SK-N-SH (cell line): ENCODE data around the gene SRD5A1.

ENCODE experiments used
- MEF2A ChIP-seq: IDR thresholded peaks from 2 replicates; pipeline ENCODE4 v1.4.0; 2012; ENCODE audit warnings: low read depth, borderline replicate concordance
- MXI1 ChIP-seq: IDR thresholded peaks from 2 replicates; pipeline ENCODE4 v1.6.1; 2012; ENCODE audit warnings: mild to moderate bottlenecking, low read depth, low read length, improper control_type of control experiment
- PBX3 ChIP-seq: IDR thresholded peaks from 2 replicates; pipeline ENCODE4; 2012
- POLR2AphosphoS5 ChIP-seq: IDR thresholded peaks from 2 replicates; pipeline ENCODE4 v1.6.1; 2012; ENCODE audit warnings: low read depth, low read length
- RAD21 ChIP-seq: IDR thresholded peaks from 2 replicates; pipeline ENCODE4 v1.6.1; 2012; ENCODE audit warnings: mild to moderate bottlenecking, low read length
- RCOR1 ChIP-seq: fragments of 150-350 bp; IDR thresholded peaks from 2 replicates; pipeline ENCODE4 v1.6.1; 2017; ENCODE audit warnings: antibody characterized with exemption, low read length
- TAF1 ChIP-seq: IDR thresholded peaks from 2 replicates; pipeline ENCODE4 v1.6.1; 2012; ENCODE audit warnings: low read depth, mild to moderate bottlenecking, low read length, moderate library complexity, borderline replicate concordance
- TCF12 ChIP-seq: IDR thresholded peaks from 2 replicates; pipeline ENCODE4 v1.4.0; 2012
- USF2 ChIP-seq: fragments of 150-350 bp; IDR thresholded peaks from 2 replicates; pipeline ENCODE4 v1.6.1; 2017; ENCODE audit warnings: antibody characterized with exemption, low read length, low read depth, borderline replicate concordance
- YY1 ChIP-seq: IDR thresholded peaks from 2 replicates; pipeline ENCODE4 v1.4.0; 2012; ENCODE audit warnings: low read depth, mild to moderate bottlenecking
- TF ChIP-seq, protein P1 (sequence below): fragments of 200-600 bp; sonication (generic); IDR thresholded peaks from 2 replicates; pipeline ENCODE4 v1.6.1; 2017; ENCODE audit warnings: antibody characterized with exemption, mild to moderate bottlenecking, moderate library complexity
- TF ChIP-seq, protein P2 (sequence below): IDR thresholded peaks from 2 replicates; pipeline ENCODE4 v1.4.0; 2012; ENCODE audit warnings: low read depth

- TF ChIP-seq, protein P1, sequence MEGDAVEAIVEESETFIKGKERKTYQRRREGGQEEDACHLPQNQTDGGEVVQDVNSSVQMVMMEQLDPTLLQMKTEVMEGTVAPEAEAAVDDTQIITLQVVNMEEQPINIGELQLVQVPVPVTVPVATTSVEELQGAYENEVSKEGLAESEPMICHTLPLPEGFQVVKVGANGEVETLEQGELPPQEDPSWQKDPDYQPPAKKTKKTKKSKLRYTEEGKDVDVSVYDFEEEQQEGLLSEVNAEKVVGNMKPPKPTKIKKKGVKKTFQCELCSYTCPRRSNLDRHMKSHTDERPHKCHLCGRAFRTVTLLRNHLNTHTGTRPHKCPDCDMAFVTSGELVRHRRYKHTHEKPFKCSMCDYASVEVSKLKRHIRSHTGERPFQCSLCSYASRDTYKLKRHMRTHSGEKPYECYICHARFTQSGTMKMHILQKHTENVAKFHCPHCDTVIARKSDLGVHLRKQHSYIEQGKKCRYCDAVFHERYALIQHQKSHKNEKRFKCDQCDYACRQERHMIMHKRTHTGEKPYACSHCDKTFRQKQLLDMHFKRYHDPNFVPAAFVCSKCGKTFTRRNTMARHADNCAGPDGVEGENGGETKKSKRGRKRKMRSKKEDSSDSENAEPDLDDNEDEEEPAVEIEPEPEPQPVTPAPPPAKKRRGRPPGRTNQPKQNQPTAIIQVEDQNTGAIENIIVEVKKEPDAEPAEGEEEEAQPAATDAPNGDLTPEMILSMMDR, result no peak
- TF ChIP-seq TAF1, result no peak
- TF ChIP-seq RCOR1, result no peak
- TF ChIP-seq POLR2AphosphoS5, result no peak
- no peak for TF ChIP-seq RAD21
- no peak for TF ChIP-seq USF2
- no peak for TF ChIP-seq PBX3
- TF ChIP-seq MEF2A, result no peak
- no peak for TF ChIP-seq TCF12
- no peak for TF ChIP-seq MXI1
- no peak for TF ChIP-seq YY1
- TF ChIP-seq, protein P2, sequence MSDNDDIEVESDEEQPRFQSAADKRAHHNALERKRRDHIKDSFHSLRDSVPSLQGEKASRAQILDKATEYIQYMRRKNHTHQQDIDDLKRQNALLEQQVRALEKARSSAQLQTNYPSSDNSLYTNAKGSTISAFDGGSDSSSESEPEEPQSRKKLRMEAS, result no peak
These were observed 67.6 kb downstream of the SRD5A1 start for GRCh38 chr5:6700685-6701355.
